ENCODE results near the gene TEX38.

- TF ChIP-seq EP300 (IDR thresholded peaks at IDR 0.05) (no peak), CTCF (IDR thresholded peaks at IDR 0.05) (no peak), POLR2A (IDR thresholded peaks at IDR 0.05) (no peak)
These were observed 36.5 kb downstream of the TEX38 start for GRCh38 chr1:46708121-46708520.
